Neural crest cell (in vitro differentiated cells): ENCODE data around the gene TH. TPM values are rescaled to one million over a fixed set of nuclear protein-coding genes. Genes with fewer than 3 reads are reported as not detected.

Experiments used
- DNase-seq: peaks from one replicate; pipeline ENCODE4 v3.0.0; 2021; ENCODE audit warnings: low read depth, mixed read lengths, low spot score
- H3K27ac Mint-ChIP-seq: one replicate; pipeline ENCODE4 v1.8.0; 2021; ENCODE audit warnings: mild to moderate bottlenecking, mixed read lengths; ENCODE audit not compliant: unreplicated experiment
- H3K27me3 Mint-ChIP-seq: 2 replicates; pipeline ENCODE4 v1.8.0; 2021; ENCODE audit warnings: low read depth, mild to moderate bottlenecking, mixed read lengths
- H3K36me3 Mint-ChIP-seq: 2 replicates; pipeline ENCODE4 v1.8.0; 2021; ENCODE audit warnings: low read depth, mild to moderate bottlenecking, mixed read lengths
- H3K4me1 Mint-ChIP-seq: 2 replicates; pipeline ENCODE4 v1.8.0; 2021; ENCODE audit warnings: mixed read lengths
- H3K4me3 Mint-ChIP-seq: one replicate; pipeline ENCODE4 v1.8.0; 2021; ENCODE audit warnings: mild to moderate bottlenecking, mixed read lengths
- H3K9me3 Mint-ChIP-seq: 2 replicates; pipeline ENCODE4 v1.8.0; 2021; ENCODE audit warnings: mixed read lengths
- CTCF ChIP-seq: fragments of 200-600 bp; sonication (generic); conservative IDR thresholded peaks from 2 replicates; pipeline ENCODE4 v1.5.0; 2021; ENCODE audit warnings: antibody characterized with exemption, mild to moderate bottlenecking
- total RNA-seq: library from RNA; stranded (reverse); gene quantifications from 2 replicates; pipeline ENCODE4 v1.2.1, GENCODE V29; 2021

The TH gene
- total RNA-seq, 1 donor from 2014 or later = 0.61 TPM

- Mint-ChIP-seq H3K4me3 (no peak overlapping the region), H3K4me1 (peaks cover 25% of the 10 kb centered on the region), H3K9me3 (no peaks in the 10 kb centered on the region), H3K36me3 (no peaks in the 10 kb centered on the region), H3K27ac (no peak overlapping the region), H3K27me3 (peaks cover 22% of the 10 kb centered on the region)
- TF ChIP-seq CTCF = no peak
- no peak for DNase-seq
Observed at GRCh38 chr11:2193099-2193887, 21.7 kb upstream of the TH start.

GRCh38 chr11:2192435-2192834, 20.8 kb upstream of the TH start:
- Mint-ChIP-seq H3K4me1 (peaks cover 25% of the 10 kb centered on the region), H3K27ac (no peak overlapping the region), H3K36me3 (no peaks in the 10 kb centered on the region), H3K9me3 (no peaks in the 10 kb centered on the region), H3K4me3 (no peak overlapping the region), H3K27me3 (peaks cover 22% of the 10 kb centered on the region)
- no peak for TF ChIP-seq CTCF
- no peak for DNase-seq

GRCh38 chr11:2191883-2192282, 20.3 kb upstream of the TH start:
- Mint-ChIP-seq H3K9me3 (no peaks in the 10 kb centered on the region), H3K4me1 (peaks cover 22% of the 10 kb centered on the region), H3K27me3 (peaks cover 19% of the 10 kb centered on the region), H3K4me3 (no peak overlapping the region), H3K27ac (no peak overlapping the region), H3K36me3 (no peaks in the 10 kb centered on the region)
- DNase-seq = no peak
- TF ChIP-seq CTCF = no peak

GRCh38 chr11:2190657-2191471, 19.2 kb upstream of the TH start:
- Mint-ChIP-seq H3K27ac (peak overlapping the region; percentile 45), H3K4me1 (peaks cover 15% of the 10 kb centered on the region), H3K27me3 (peaks cover 10% of the 10 kb centered on the region), H3K9me3 (no peaks in the 10 kb centered on the region), H3K4me3 (peak overlapping the region; percentile 13), H3K36me3 (no peaks in the 10 kb centered on the region)
- TF ChIP-seq CTCF = no peak
- no peak for DNase-seq

GRCh38 chr11:2189938-2190656, 18.5 kb upstream of the TH start:
- Mint-ChIP-seq H3K27me3 (peaks cover 12% of the 10 kb centered on the region), H3K36me3 (no peaks in the 10 kb centered on the region), H3K4me3 (no peak overlapping the region), H3K9me3 (no peaks in the 10 kb centered on the region), H3K27ac (peak overlapping the region; percentile 45), H3K4me1 (peaks cover 15% of the 10 kb centered on the region)
- no peak for TF ChIP-seq CTCF
- DNase-seq = no peak
